Mesendoderm (in vitro differentiated cells): ENCODE measurements around the gene PLA2G4B. TPM values are rescaled to one million over a fixed set of nuclear protein-coding genes. Genes with fewer than 3 reads are reported as not detected.

Experiments used
- DNase-seq: peaks from one replicate; pipeline ENCODE4 v3.0.0; 2013
- H2AK5ac ChIP-seq: 2 replicates; pipeline ENCODE4 v1.6.1; 2013; ENCODE audit warnings: low read length, inconsistent platforms
- H2BK120ac ChIP-seq: 2 replicates; pipeline ENCODE4 v1.6.1; 2013; ENCODE audit warnings: low read depth, mild to moderate bottlenecking, low read length, moderate library complexity, mixed read lengths
- H2BK15ac ChIP-seq: replicated peaks from 2 replicates; pipeline ENCODE4 v1.6.1; 2013; ENCODE audit warnings: low read depth, mild to moderate bottlenecking, moderate library complexity
- H2BK5ac ChIP-seq: 2 replicates; pipeline ENCODE4 v1.6.1; 2013; ENCODE audit warnings: low read length, inconsistent platforms
- H3K18ac ChIP-seq: 2 replicates; pipeline ENCODE4 v1.6.1; 2013; ENCODE audit warnings: mild to moderate bottlenecking, low read length, mixed read lengths
- H3K23ac ChIP-seq: one replicate; pipeline ENCODE4 v1.6.1; 2013; ENCODE audit warnings: low read length
- H3K27ac ChIP-seq: 2 replicates; pipeline ENCODE4 v1.5.1; 2013; ENCODE audit warnings: low read depth, mild to moderate bottlenecking, inconsistent platforms, low read length, moderate library complexity
- H3K27me3 ChIP-seq: 2 replicates; pipeline ENCODE4 v1.6.1; 2013; ENCODE audit warnings: low read length, control low read depth, mild to moderate bottlenecking, inconsistent platforms; ENCODE audit not compliant: insufficient read depth, poor library complexity
- H3K36me3 ChIP-seq: 2 replicates; pipeline ENCODE4 v1.6.1; 2013; ENCODE audit warnings: low read length, inconsistent platforms; ENCODE audit not compliant: control insufficient read depth, insufficient read depth
- H3K4ac ChIP-seq: one replicate; pipeline ENCODE4 v1.6.1; 2013; ENCODE audit warnings: low read depth, mild to moderate bottlenecking, low read length, moderate library complexity
- H3K4me1 ChIP-seq: 2 replicates; pipeline ENCODE4 v1.6.1; 2013; ENCODE audit warnings: low read depth, low read length, inconsistent platforms; ENCODE audit not compliant: control insufficient read depth
- H3K4me2 ChIP-seq: 2 replicates; pipeline ENCODE4 v1.6.1; 2013; ENCODE audit warnings: low read length
- H3K4me3 ChIP-seq: 2 replicates; pipeline ENCODE4 v1.5.1; 2013; ENCODE audit warnings: mild to moderate bottlenecking, low read length
- H3K56ac ChIP-seq: one replicate; pipeline ENCODE4 v1.6.1; 2013; ENCODE audit warnings: low read length
- H3K79me1 ChIP-seq: 2 replicates; pipeline ENCODE4 v1.6.1; 2013; ENCODE audit warnings: low read length, inconsistent platforms
- H3K79me2 ChIP-seq: 2 replicates; pipeline ENCODE4 v1.6.1; 2013; ENCODE audit warnings: mild to moderate bottlenecking, low read length; ENCODE audit not compliant: control insufficient read depth, insufficient read depth
- H3K9ac ChIP-seq: 2 replicates; pipeline ENCODE4 v1.6.1; 2013; ENCODE audit warnings: low read length, inconsistent platforms
- H4K5ac ChIP-seq: one replicate; pipeline ENCODE4 v1.6.1; 2013; ENCODE audit warnings: low read length
- H4K8ac ChIP-seq: one replicate; pipeline ENCODE4 v1.6.1; 2013; ENCODE audit warnings: low read depth, mild to moderate bottlenecking, control low read depth, low read length, moderate library complexity
- WGBS: extraction: QIAGEN DNeasy Blood & Tissue Kit; methylation state at CpG from one replicate; pipeline ENCODE4 v1.1.7; 2013; ENCODE audit warnings: low lambda C conversion rate, missing lambda C conversion rate; ENCODE audit not compliant: insufficient coverage; ENCODE audit errors: extremely low coverage; 5-methylcytosine and 5-hydroxymethylcytosine counted together
- polyA plus RNA-seq, 2 experiments: library from polyadenylated mRNA; stranded (reverse); fragments of 200-250 nt; gene quantifications; one replicate each; pipeline ENCODE4 v1.2.3, GENCODE V29; 2013

Gene PLA2G4B
- polyA plus RNA-seq (2013, experiment 1 of 2) = 4.7 TPM
- polyA plus RNA-seq (2013, experiment 2 of 2) = 3.4 TPM

DNA sequence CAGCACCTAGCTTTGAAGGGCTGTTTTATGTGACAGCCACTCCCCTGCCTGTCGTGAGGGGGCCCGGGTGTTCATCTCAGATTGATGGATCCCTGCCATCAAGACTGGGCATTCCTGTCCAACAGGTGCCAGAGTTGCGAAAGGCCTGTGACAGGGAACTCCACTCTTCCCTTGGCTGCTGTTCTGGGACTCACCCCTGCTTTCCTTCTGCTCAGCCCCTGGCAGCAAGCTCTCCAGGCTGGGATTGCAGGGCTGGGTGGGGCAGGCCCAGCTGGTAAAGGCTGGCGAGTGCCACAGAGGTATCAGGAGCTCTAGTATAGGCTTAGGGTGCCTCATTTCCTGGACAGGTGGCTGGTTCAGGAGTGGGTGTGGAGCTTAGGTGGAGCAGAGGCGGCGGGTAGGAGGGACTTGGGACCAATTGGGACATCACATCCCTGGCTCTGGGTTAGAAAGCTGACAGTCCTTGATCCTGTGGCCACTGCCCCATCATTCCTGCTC lies at the start of gene PLA2G4B:
Gene PLA2G4B, plus strand, starts transcription at position 448 of the 498 bp plus-strand sequence. CDS start 67 bp downstream, outside the sequence.
- no peak within 1 kb of the TSS for H2BK120ac ChIP-seq

DNA sequence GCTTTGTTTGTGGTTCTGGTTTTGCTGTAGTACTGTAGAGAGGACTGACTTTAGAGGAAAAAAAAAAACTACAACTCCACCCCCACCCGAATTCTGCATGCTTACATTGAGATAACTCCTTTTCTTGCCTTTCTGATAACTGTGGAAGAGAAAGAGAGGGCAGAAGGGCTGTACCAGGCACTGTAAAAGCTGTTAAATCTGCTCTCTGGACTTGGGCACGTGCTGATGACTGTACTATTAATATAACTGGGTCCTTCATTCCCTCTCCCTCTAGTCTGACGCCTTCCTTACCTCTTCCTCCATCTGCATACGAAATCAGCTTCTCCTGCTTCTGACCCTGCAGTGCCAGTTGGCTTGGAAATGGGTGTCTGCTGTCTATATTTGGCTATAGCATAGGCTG lies 49.4 kb upstream of the PLA2G4B start:
- H2BK120ac ChIP-seq = no peak overlapping the region
- H3K36me3 ChIP-seq = no peaks in the 10 kb centered on the region
- H3K79me1 ChIP-seq = no peaks in the 10 kb centered on the region
- H3K56ac ChIP-seq = peak overlapping the region; percentile 38
- no peaks in the 10 kb centered on the region for H3K27me3 ChIP-seq
- H3K4ac ChIP-seq = no peak overlapping the region
- no peak overlapping the region for H4K5ac ChIP-seq
- H3K79me2 ChIP-seq = no peaks in the 10 kb centered on the region
- H4K8ac ChIP-seq = no peak overlapping the region
- H3K4me2 ChIP-seq = no peak overlapping the region
- H2BK5ac ChIP-seq = no peak overlapping the region
- no peak overlapping the region for H3K4me3 ChIP-seq
- H2BK15ac ChIP-seq = no peak overlapping the region
- no peak overlapping the region for H2AK5ac ChIP-seq
- H3K4me1 ChIP-seq = peaks cover 23% of the 10 kb centered on the region
- no peak overlapping the region for H3K27ac ChIP-seq
- H3K23ac ChIP-seq = no peak overlapping the region
- WGBS = no CpG with 5 or more reads among the region's 4 CpGs
- no peak overlapping the region for H3K18ac ChIP-seq
- no peak overlapping the region for H3K9ac ChIP-seq
- DNase-seq = no peak

More for the DNA sequence above, at the start of gene PLA2G4B:
- no peak within 1 kb of the TSS for H3K18ac ChIP-seq
- no peaks in the 10 kb centered on the region for H3K79me1 ChIP-seq
- H3K4me2 ChIP-seq = no peak within 1 kb of the TSS
- no peak within 1 kb of the TSS for H3K4ac ChIP-seq
- DNase-seq = no peak
- H2AK5ac ChIP-seq = no peak within 1 kb of the TSS
- no peak within 1 kb of the TSS for H3K4me3 ChIP-seq
- no peaks in the 10 kb centered on the region for H3K36me3 ChIP-seq
- no peak within 1 kb of the TSS for H2BK15ac ChIP-seq
- H3K27ac ChIP-seq = no peak within 1 kb of the TSS
- no peaks in the 10 kb centered on the region for H3K27me3 ChIP-seq
- H3K9ac ChIP-seq = no peak within 1 kb of the TSS
- no peaks in the 10 kb centered on the region for H3K4me1 ChIP-seq
- H4K8ac ChIP-seq = no peak within 1 kb of the TSS
- H2BK5ac ChIP-seq = no peak within 1 kb of the TSS
- H3K23ac ChIP-seq = no peak within 1 kb of the TSS
- no CpG with 5 or more reads among the region's 6 CpGs for WGBS
- H3K56ac ChIP-seq = no peak within 1 kb of the TSS
- no peak within 1 kb of the TSS for H4K5ac ChIP-seq
- H3K79me2 ChIP-seq = no peaks in the 10 kb centered on the region

- no peak for DNase-seq
- Histone ChIP-seq H2BK5ac (no peak overlapping the region), H2BK15ac (no peak overlapping the region), H3K56ac (peak overlapping the region; percentile 38), H4K5ac (no peak overlapping the region), H3K79me1 (no peaks in the 10 kb centered on the region), H3K4me2 (no peak overlapping the region), H3K27ac (no peak overlapping the region), H4K8ac (no peak overlapping the region), H3K36me3 (no peaks in the 10 kb centered on the region), H3K18ac (no peak overlapping the region), H3K4ac (no peak overlapping the region), H2AK5ac (no peak overlapping the region), H2BK120ac (no peak overlapping the region), H3K27me3 (no peaks in the 10 kb centered on the region), H3K79me2 (no peaks in the 10 kb centered on the region), H3K4me3 (no peak overlapping the region), H3K23ac (no peak overlapping the region), H3K9ac (no peak overlapping the region), H3K4me1 (peaks cover 23% of the 10 kb centered on the region)
Observed at GRCh38 chr15:41789662-41790061, 49.0 kb upstream of the PLA2G4B start.

GRCh38 chr15:41790169-41790568 lies 48.5 kb upstream of the PLA2G4B start:
- Histone ChIP-seq H2AK5ac (no peak overlapping the region), H4K5ac (no peak overlapping the region), H3K4me3 (no peak overlapping the region), H2BK120ac (no peak overlapping the region), H3K79me2 (no peaks in the 10 kb centered on the region), H3K4me1 (peaks cover 23% of the 10 kb centered on the region), H2BK5ac (no peak overlapping the region), H2BK15ac (no peak overlapping the region), H3K18ac (no peak overlapping the region), H4K8ac (no peak overlapping the region), H3K4me2 (no peak overlapping the region), H3K4ac (no peak overlapping the region), H3K27me3 (no peaks in the 10 kb centered on the region), H3K56ac (no peak overlapping the region), H3K36me3 (no peaks in the 10 kb centered on the region), H3K23ac (no peak overlapping the region), H3K9ac (no peak overlapping the region), H3K27ac (no peak overlapping the region), H3K79me1 (no peaks in the 10 kb centered on the region)
- no CpG with 5 or more reads among the region's 3 CpGs for WGBS
- DNase-seq = no peak

DNA sequence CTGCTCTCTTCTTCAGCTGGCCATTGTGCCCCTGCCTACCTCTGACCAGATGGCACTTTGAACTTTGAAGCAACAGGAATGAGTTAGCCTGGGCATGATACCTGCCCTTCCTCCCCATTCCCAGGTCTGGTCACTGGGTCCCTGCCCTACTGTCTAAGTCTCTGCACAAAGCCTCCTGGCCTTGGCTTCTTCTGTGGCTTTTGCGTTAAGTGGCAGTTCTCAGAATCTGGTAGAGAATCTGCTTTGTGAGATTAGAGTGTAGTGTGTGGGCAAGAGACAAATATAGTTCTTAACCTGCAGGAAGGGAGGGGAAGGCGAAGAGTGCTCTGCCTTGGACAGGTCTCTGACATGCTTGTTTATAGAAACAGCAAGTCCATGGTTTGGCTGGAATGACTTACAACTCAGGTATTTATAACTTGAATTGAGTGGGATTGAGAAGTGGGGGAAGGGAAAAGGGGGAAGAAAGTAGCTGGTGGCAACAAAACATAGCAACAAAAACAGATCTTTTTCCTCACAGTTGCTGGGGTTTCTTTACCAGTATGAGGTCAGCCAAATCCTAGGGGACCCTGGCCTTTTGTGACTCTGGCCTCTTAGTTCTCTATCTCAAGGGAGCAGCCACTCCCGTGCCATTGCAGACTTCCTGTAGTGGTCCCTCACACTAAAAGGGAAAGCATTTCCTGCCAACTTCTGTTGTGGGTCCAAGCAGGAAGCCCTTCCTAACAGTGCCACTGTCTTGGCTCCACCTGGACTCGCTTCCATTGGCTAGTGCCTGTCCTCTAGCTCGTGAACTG lies 47.7 kb upstream of the PLA2G4B start:
- DNase-seq = peak; percentile 76
- H3K79me2 ChIP-seq = no peaks in the 10 kb centered on the region
- peak overlapping the region; percentile 30 for H3K56ac ChIP-seq
- H3K18ac ChIP-seq = no peak overlapping the region
- no peak overlapping the region for H2BK15ac ChIP-seq
- H2BK120ac ChIP-seq = no peak overlapping the region
- no peak overlapping the region for H3K4me3 ChIP-seq
- no peak overlapping the region for H2BK5ac ChIP-seq
- H3K79me1 ChIP-seq = no peaks in the 10 kb centered on the region
- no CpG with 5 or more reads among the region's 5 CpGs for WGBS
- H3K4ac ChIP-seq = no peak overlapping the region
- no peak overlapping the region for H3K4me2 ChIP-seq
- no peak overlapping the region for H2AK5ac ChIP-seq
- H3K27me3 ChIP-seq = no peaks in the 10 kb centered on the region
- no peak overlapping the region for H4K8ac ChIP-seq
- H4K5ac ChIP-seq = no peak overlapping the region
- no peaks in the 10 kb centered on the region for H3K36me3 ChIP-seq
- H3K9ac ChIP-seq = no peak overlapping the region
- H3K4me1 ChIP-seq = peaks cover 23% of the 10 kb centered on the region
- H3K23ac ChIP-seq = no peak overlapping the region
- H3K27ac ChIP-seq = no peak overlapping the region
